Left ventricle myocardium inferior (tissue), 1 donor: Measurements from ENCODE around the gene ACTMAP. TPM values are rescaled to one million over a fixed set of nuclear protein-coding genes. Genes with fewer than 3 reads are reported as not detected.
"Not testable (repeated sequence)": the region's sequence is repeated elsewhere in the genome, so short reads cannot be mapped to it uniquely, and the experiment has no call there.

Source experiments
- DNase-seq: peaks from one replicate; pipeline ENCODE4 v3.0.0-alpha.2; 2020
- H3K27ac ChIP-seq: fragments of 200-600 bp; replicated peaks from 2 replicates; pipeline ENCODE4 v1.8.0; 2021
- H3K27me3 ChIP-seq: fragments of 200-600 bp; 2 replicates; pipeline ENCODE4 v1.8.0; 2021; ENCODE audit warnings: low read depth
- H3K36me3 ChIP-seq: fragments of 200-600 bp; 2 replicates; pipeline ENCODE4 v1.8.0; 2021
- H3K4me1 ChIP-seq: fragments of 200-600 bp; 2 replicates; pipeline ENCODE4 v1.8.0; 2021
- H3K4me3 ChIP-seq: fragments of 200-600 bp; 2 replicates; pipeline ENCODE4 v1.8.0; 2021; ENCODE audit warnings: mild to moderate bottlenecking, moderate library complexity
- H3K9me3 ChIP-seq: fragments of 200-600 bp; replicated peaks from 2 replicates; pipeline ENCODE4 v1.8.0; 2021
- CTCF ChIP-seq: fragments of 200-600 bp; IDR thresholded peaks from 2 replicates; pipeline ENCODE4 v1.8.0; 2021; ENCODE audit warnings: antibody characterized with exemption, mild to moderate bottlenecking, borderline replicate concordance
- intact Hi-C: fragments of 100-400 bp; cut with micrococcal nuclease; formaldehyde crosslinking; loops from one replicate; pipeline ENCODE4 v1.11.0; 2022
- total RNA-seq: library from RNA; stranded (reverse); fragmentation: NEBNext Ultra II Directional; extraction: Animal tissue kit (Norgen Biotek cat#: 25700); gene quantifications from one replicate; pipeline ENCODE4 v1.2.1, GENCODE V29; 2021
- donor health status: DM: no; HTN: yes; CAD: no; lungs with severe emphysema.

ACTMAP gene
- total RNA-seq, 1 donor from 2014 or later, result 7.4 TPM

GRCh38 chr19:40777645-40777936 is 27.3 kb upstream of the ACTMAP start:
- DNase-seq, result no peak
- peak overlapping the region; percentile 95 for H3K27ac ChIP-seq
- no peak for TF ChIP-seq CTCF
- peak overlapping the region; percentile 79 for H3K4me3 ChIP-seq
- H3K4me1 ChIP-seq, result peaks cover 19% of the 10 kb centered on the region
- no peaks in the 10 kb centered on the region for H3K27me3 ChIP-seq
- intact Hi-C loops, result no loop called here
- H3K9me3 ChIP-seq, result no peaks in the 10 kb centered on the region
- H3K36me3 ChIP-seq, result no peaks in the 10 kb centered on the region

- peak; percentile 10 for TF ChIP-seq CTCF
- intact Hi-C loops, result no loop called here
Observed at GRCh38 chr19:40776932-40777644, 26.8 kb upstream of the ACTMAP start.

GRCh38 chr19:40776364-40776763 is 26.1 kb upstream of the ACTMAP start:
- no peak for TF ChIP-seq CTCF
- H3K27me3 ChIP-seq, result no peaks in the 10 kb centered on the region
- intact Hi-C loops, result no loop called here
- peaks cover 19% of the 10 kb centered on the region for H3K4me1 ChIP-seq
- H3K4me3 ChIP-seq, result no peak overlapping the region
- peak overlapping the region; percentile 95 for H3K27ac ChIP-seq
- H3K9me3 ChIP-seq, result no peaks in the 10 kb centered on the region
- no peaks in the 10 kb centered on the region for H3K36me3 ChIP-seq
- DNase-seq, result no peak

More at GRCh38 chr19:40776932-40777644, 26.8 kb upstream of the ACTMAP start:
- no peaks in the 10 kb centered on the region for H3K36me3 ChIP-seq
- H3K4me1 ChIP-seq, result peaks cover 19% of the 10 kb centered on the region
- no peaks in the 10 kb centered on the region for H3K9me3 ChIP-seq
- DNase-seq, result peak; percentile 84
- no peaks in the 10 kb centered on the region for H3K27me3 ChIP-seq
- peak overlapping the region; percentile 95 for H3K27ac ChIP-seq
- peak overlapping the region; percentile 79 for H3K4me3 ChIP-seq

GRCh38 chr19:40775632-40776022 is 25.4 kb upstream of the ACTMAP start:
- peaks cover 19% of the 10 kb centered on the region for H3K4me1 ChIP-seq
- H3K27me3 ChIP-seq, result no peaks in the 10 kb centered on the region
- intact Hi-C loops, result no loop called here
- H3K9me3 ChIP-seq, result no peaks in the 10 kb centered on the region
- no peak overlapping the region for H3K4me3 ChIP-seq
- H3K27ac ChIP-seq, result no peak overlapping the region
- TF ChIP-seq CTCF, result no peak
- no peaks in the 10 kb centered on the region for H3K36me3 ChIP-seq
- DNase-seq, result no peak

GRCh38 chr19:40774916-40775631 is 24.8 kb upstream of the ACTMAP start, which contains the start of gene MIA:
TSS of gene MIA (plus strand) at chr19:40775521. CDS start at chr19:40775543, 22 bp downstream.
- DNase-seq, result no peak
- Histone ChIP-seq H3K27ac (peak within 1 kb of the TSS; percentile 95), H3K36me3 (no peaks in the 10 kb centered on the region), H3K9me3 (no peaks in the 10 kb centered on the region), H3K27me3 (no peaks in the 10 kb centered on the region), H3K4me1 (peaks cover 19% of the 10 kb centered on the region), H3K4me3 (no peak within 1 kb of the TSS)
- intact Hi-C loops, result no loop called here
- no peak for TF ChIP-seq CTCF

GRCh38 chr19:40771101-40771862 is 21.0 kb upstream of the ACTMAP start:
- DNase-seq, H3K36me3 ChIP-seq, H3K27me3 ChIP-seq, H3K27ac ChIP-seq, H3K4me1 ChIP-seq, H3K9me3 ChIP-seq, intact Hi-C loops, H3K4me3 ChIP-seq: not testable (repeated sequence)
